Psoas muscle (tissue), 8 donors: ENCODE results near the gene LMO3. TPM values are rescaled to one million over a fixed set of nuclear protein-coding genes. Genes with fewer than 3 reads are reported as not detected.

Source experiments
- ATAC-seq, 4 donors: fragments of 200-7000 bp; cut with Tn5 transposase; one replicate each; pipeline ENCODE4 v1.9.1; 2020; ENCODE audit warnings: moderate library complexity in 3 of 4, mild to moderate bottlenecking in 2 of 4
- DNase-seq, 2 donors: peaks; one replicate each; pipeline ENCODE4 v3.0.0-alpha.2; 2020
- H3K27ac ChIP-seq: fragments of 200-600 bp; one replicate; pipeline ENCODE4 v1.8.0; 2022
- H3K27me3 ChIP-seq, 3 donors: fragments of 200-600 bp in 1 of 3; one replicate each; pipeline versions ENCODE4 v1.6.1 to v1.8.0; 2013 to 2022; ENCODE audit warnings: low read length in 2 of 3, mild to moderate bottlenecking in 2 of 3, moderate library complexity in 1 of 3; ENCODE audit not compliant: insufficient read depth in 3 of 3
- H3K36me3 ChIP-seq, 2 donors: fragments of 200-600 bp in 1 of 2; one replicate each; pipeline versions ENCODE4 v1.6.1 to v1.8.0; 2013 to 2022; ENCODE audit warnings: low read depth in 1 of 2, mild to moderate bottlenecking in 1 of 2, moderate library complexity in 1 of 2; ENCODE audit not compliant: insufficient read depth in 1 of 2
- H3K4me1 ChIP-seq: fragments of 200-600 bp; one replicate; pipeline ENCODE4 v1.8.0; 2022
- H3K4me3 ChIP-seq: fragments of 200-600 bp; one replicate; pipeline ENCODE4 v1.8.0; 2022; ENCODE audit warnings: mild to moderate bottlenecking
- H3K9me3 ChIP-seq: fragments of 200-600 bp; one replicate; pipeline ENCODE4 v1.8.0; 2022
- CTCF ChIP-seq: fragments of 200-600 bp; IDR thresholded peaks from one replicate; pipeline ENCODE4 v1.8.0; 2022; ENCODE audit warnings: antibody characterized with exemption
- WGBS, 3 donors: extraction: QIAGEN DNeasy Blood & Tissue Kit; methylation state at CpG; one replicate each; pipeline versions ENCODE4 v1.1.6 to v1.1.7; 2013; 5-methylcytosine and 5-hydroxymethylcytosine counted together
- intact Hi-C, 2 donors: fragments of 100-400 bp; cut with DNase I; formaldehyde crosslinking; loops; one replicate each; pipeline versions ENCODE4 v1.11.0 to v1.14.2; 2022
- polyA plus RNA-seq, 3 donors: library from polyadenylated mRNA; stranded (reverse); fragments of 200-250 nt; gene quantifications; one replicate each; pipeline ENCODE4 v1.2.3, GENCODE V29; 2013
- total RNA-seq, 4 donors: library from RNA; stranded (reverse); fragmentation: NEBNext Ultra II Directional in 2 of 4; extraction: Animal tissue kit (Norgen Biotek cat#: 25700) in 2 of 4; gene quantifications; one replicate each; pipeline versions ENCODE4 v1.2.1 to v1.2.4, GENCODE V29; 2021 to 2023
- donor health status: healthy with polysubstance abuse.
- donor health status: DM: no; HTN: no; CAD: no; lungs with moderate emphysema.
- donor health status: Bipolar disorder and iron deficiency.
- donor health status: healthy.
- donor health status: DM: yes; HTN: yes; CAD: no.
- donor health status: DM: no; HTN: no; CAD: no.
- donor health status: DM: no; HTN: no; CAD: no.
- donor health status: DM: yes; HTN: yes; CAD: no.

LMO3 gene
- total and polyA plus RNA-seq, 7 donors = 0.10 to 2.8 (median 0.74) TPM

- intact Hi-C loops = no loop called here
- ATAC-seq (no peak), DNase-seq (no peak)
- no peak for TF ChIP-seq CTCF
- Histone ChIP-seq H3K36me3 (no peaks in the 10 kb centered on the region), H3K27me3 (peaks cover 0 to 2% (median 0%) of the 10 kb centered on the region in 3 donors), H3K9me3 (no peaks in the 10 kb centered on the region), H3K4me3 (no peak overlapping the region), H3K4me1 (no peaks in the 10 kb centered on the region), H3K27ac (no peak overlapping the region)
- WGBS, 3 donors = 80 to 87% (median 82%) methylated on average over 1 of the region's 1 CpG
Measured at GRCh38 chr12:16524378-16524777, 81.6 kb downstream of the LMO3 start.

- ATAC-seq = no peak
- H3K36me3 ChIP-seq = no peaks in the 10 kb centered on the region
- H3K27me3 ChIP-seq = peaks cover 0 to 2% (median 0%) of the 10 kb centered on the region in 3 donors
- H3K9me3 ChIP-seq = no peaks in the 10 kb centered on the region
- TF ChIP-seq CTCF = no peak
- H3K27ac ChIP-seq = no peak overlapping the region
- no peak overlapping the region for H3K4me3 ChIP-seq
- intact Hi-C loops = no loop called here
- no peaks in the 10 kb centered on the region for H3K4me1 ChIP-seq
- DNase-seq = no peak
Measured at GRCh38 chr12:16523951-16524331, 82.0 kb downstream of the LMO3 start.

GRCh38 chr12:16523284-16523950 lies 82.5 kb downstream of the LMO3 start:
- H3K9me3 ChIP-seq = no peaks in the 10 kb centered on the region
- no peak overlapping the region for H3K4me3 ChIP-seq
- H3K27me3 ChIP-seq = no peaks in the 10 kb centered on the region
- intact Hi-C loops = no loop called here
- no peak for TF ChIP-seq CTCF
- H3K4me1 ChIP-seq = no peaks in the 10 kb centered on the region
- no peak for DNase-seq
- ATAC-seq = no peak
- H3K27ac ChIP-seq = no peak overlapping the region
- 84 to 86% (median 84%) methylated on average over 5 of the region's 5 CpGs for WGBS, 3 donors
- no peaks in the 10 kb centered on the region for H3K36me3 ChIP-seq

- DNase-seq (no peak), ATAC-seq (no peak)
- Histone ChIP-seq H3K4me1 (no peaks in the 10 kb centered on the region), H3K9me3 (no peaks in the 10 kb centered on the region), H3K27ac (no peak overlapping the region), H3K4me3 (no peak overlapping the region), H3K27me3 (no peaks in the 10 kb centered on the region), H3K36me3 (no peaks in the 10 kb centered on the region)
- intact Hi-C loops = no loop called here
- 75 to 79% (median 77%) methylated on average over 6 of the region's 6 CpGs for WGBS, 3 donors
- TF ChIP-seq CTCF = no peak
Measured at GRCh38 chr12:16520328-16520727, 85.6 kb downstream of the LMO3 start.

- no peak overlapping the region for H3K4me3 ChIP-seq
- 71 to 76% (median 73%) methylated on average over 3 of the region's 3 CpGs for WGBS, 3 donors
- no peaks in the 10 kb centered on the region for H3K36me3 ChIP-seq
- no peaks in the 10 kb centered on the region for H3K9me3 ChIP-seq
- H3K27me3 ChIP-seq = no peaks in the 10 kb centered on the region
- DNase-seq = peak in 1 of 2 donors; percentile 20
- no peak for TF ChIP-seq CTCF
- intact Hi-C loops = no loop called here
- no peaks in the 10 kb centered on the region for H3K4me1 ChIP-seq
- no peak overlapping the region for H3K27ac ChIP-seq
- no peak for ATAC-seq
Measured at GRCh38 chr12:16515666-16516065, 90.3 kb downstream of the LMO3 start.
